K562 (cell line): ENCODE data around the gene COG7. TPM values are rescaled to one million over a fixed set of nuclear protein-coding genes. Genes with fewer than 3 reads are reported as not detected.

Experiments used
- ATAC-seq: fragments of 200-7000 bp; cut with Tn5 transposase; 3 replicates; pipeline ENCODE4 v1.9.1; 2020; ENCODE audit warnings: moderate library complexity
- BruUV-seq: library from RNA; stranded (reverse); fragments of 400-500 nt; replicated peaks from 2 replicates; lab custom pipeline; 2021; lab: Mats Ljungman, UMichigan
- CTCF ChIA-PET: fragments of 300-600 bp; formaldehyde crosslinking; extraction: SDS; loops from one replicate; lab custom pipeline; 2021; ENCODE audit warnings: low intra/inter-chr PET ratio; lab: Yijun Ruan, JAX
- POLR2A ChIA-PET: fragments of 300-600, 350-650 bp; sonication (Branson Sonifier 250); formaldehyde crosslinking; extraction: SDS; loops from one replicate; lab custom pipeline; 2021; ENCODE audit warnings: antibody characterized with exemption, inconsistent platforms; lab: Yijun Ruan, JAX
- DNase-seq, 4 experiments: peaks; one replicate each; pipeline versions ENCODE4 v3.0.0 to v3.0.0-alpha.2; 2011 to 2018; ENCODE audit warnings: low spot score in 3 of 4, mixed read lengths in 3 of 4; ENCODE audit errors: extremely low read depth in 1 of 4
- FAIRE-seq: peaks from 2 replicates; lab custom pipeline; 2011; peaks lifted over from hg19 to GRCh38; lab: Jason Lieb, UNC
- H2AFZ ChIP-seq: 2 replicates; pipeline ENCODE4 v1.6.0; 2011; ENCODE audit warnings: low read depth, low read length, control low read depth, inconsistent platforms
- H3K27ac ChIP-seq: fragments of 200-600 bp; 3 replicates; pipeline ENCODE4 v1.8.0; 2011; ENCODE audit warnings: low read depth, mild to moderate bottlenecking, control low read depth, inconsistent platforms, low read length, moderate library complexity, mixed read lengths; ENCODE audit errors: extremely low read depth
- H3K27me3 ChIP-seq, 2 experiments: fragments of 300-600 bp in 1 of 2; 2 replicates in 1 of 2; 3 replicates in 1 of 2; pipeline versions ENCODE4 v1.6.0 to v1.8.0; 2011; ENCODE audit warnings: inconsistent platforms in 2 of 2, low read length in 2 of 2, mild to moderate bottlenecking in 1 of 2, mixed read lengths in 1 of 2, moderate library complexity in 1 of 2; ENCODE audit not compliant: control insufficient read depth in 2 of 2, insufficient read depth in 2 of 2
- H3K36me3 ChIP-seq: fragments of 300-600 bp; 3 replicates; pipeline ENCODE4 v1.8.0; 2011; ENCODE audit warnings: mild to moderate bottlenecking, low read length, inconsistent platforms; ENCODE audit not compliant: control insufficient read depth, insufficient read depth
- H3K4me1 ChIP-seq, 2 experiments: fragments of 200-600 bp in 1 of 2; replicated peaks in 1 of 2; 2 replicates in 1 of 2; 3 replicates in 1 of 2; pipeline versions ENCODE4 v1.5.1 to v1.8.0; 2011; ENCODE audit warnings: inconsistent platforms in 2 of 2, low read length in 2 of 2, mild to moderate bottlenecking in 1 of 2, mixed read lengths in 1 of 2, moderate library complexity in 1 of 2; ENCODE audit not compliant: control insufficient read depth in 2 of 2, insufficient read depth in 2 of 2
- H3K4me2 ChIP-seq: 2 replicates; pipeline ENCODE4 v1.6.1; 2011; ENCODE audit warnings: low read length, control low read depth, inconsistent platforms, mixed read lengths; ENCODE audit not compliant: insufficient read depth
- H3K4me3 ChIP-seq: fragments of 200-600 bp; sonication (generic), shearing (Covaris generic); 2 replicates; pipeline ENCODE4 v1.5.1; 2016; ENCODE audit warnings: control low read depth, inconsistent platforms
- H3K79me2 ChIP-seq: fragments of 200-600 bp; 3 replicates; pipeline ENCODE4 v1.8.0; 2011; ENCODE audit warnings: low read length, inconsistent platforms; ENCODE audit not compliant: control insufficient read depth, insufficient read depth
- H3K9ac ChIP-seq, 2 experiments: 2 replicates each; pipeline versions ENCODE4 v1.6.0 to v1.6.1; 2011; ENCODE audit warnings: low read depth in 2 of 2, low read length in 2 of 2, control low read depth in 1 of 2, inconsistent platforms in 1 of 2, mild to moderate bottlenecking in 1 of 2, mixed read lengths in 1 of 2; ENCODE audit not compliant: insufficient read depth in 1 of 2
- H3K9me1 ChIP-seq: one replicate; pipeline ENCODE4 v1.6.0; 2011; ENCODE audit warnings: inconsistent platforms, mild to moderate bottlenecking, low read length, moderate library complexity; ENCODE audit not compliant: control insufficient read depth, insufficient read depth
- H3K9me3 ChIP-seq: replicated peaks from 2 replicates; pipeline ENCODE4 v1.5.1; 2011; ENCODE audit warnings: low read depth, low read length, inconsistent platforms; ENCODE audit not compliant: control insufficient read depth, insufficient read depth
- H4K20me1 ChIP-seq: replicated peaks from 2 replicates; pipeline ENCODE4 v1.6.1; 2011; ENCODE audit warnings: low read length, inconsistent platforms, mixed read lengths; ENCODE audit not compliant: control insufficient read depth, insufficient read depth
- MTF1 ChIP-seq: fragments of 250-450 bp; sonication (Bioruptor Pico); IDR thresholded peaks from 2 replicates; pipeline ENCODE4 v1.9.0; 2021; ENCODE audit warnings: moderate library complexity, mild to moderate bottlenecking, inconsistent platforms, borderline replicate concordance
- ZBTB40 ChIP-seq, 2 experiments: fragments of 450-650 bp in 1 of 2; sonication (generic) in 1 of 2; formaldehyde crosslinking in 1 of 2; IDR thresholded peaks; 2 replicates each; pipeline versions ENCODE4 v1.7.1 to v1.9.0; 2016 to 2022; ENCODE audit warnings: inconsistent platforms in 1 of 2, mild to moderate bottlenecking in 1 of 2, missing genetic modification reagents in 1 of 2
- ZNF561 ChIP-seq: fragments of 450-650 bp; formaldehyde crosslinking; conservative IDR thresholded peaks from 2 replicates; pipeline ENCODE4 v1.4.0; 2020; ENCODE audit warnings: mild to moderate bottlenecking, moderate library complexity
- WGBS: fragments of 100-300 bp; shearing (Covaris generic); methylation state at CpG from one replicate; pipeline ENCODE4 v1.1.6; 2016; ENCODE audit warnings: low coverage, mixed read lengths; ENCODE audit not compliant: insufficient coverage; ENCODE audit errors: missing lambda C conversion rate; 5-methylcytosine and 5-hydroxymethylcytosine counted together
- in situ Hi-C: fragments of 300-500 bp; cut with MboI; formaldehyde crosslinking; loops from 4 replicates; pipeline ENCODE4 v1.15.0; 2018; ENCODE audit warnings: inconsistent platforms, mixed read lengths
- intact Hi-C: fragments of 100-400 bp; cut with micrococcal nuclease; formaldehyde crosslinking; loops from 2 replicates; pipeline ENCODE4 v1.14.2; 2022
- polyA plus RNA-seq, 8 experiments: library from polyadenylated mRNA; depleted of rRNA in 4 of 8; stranded (reverse) in 5 of 8; unstranded in 3 of 8; fragments of >200 nt; fragmentation: Nextera tagmentation in 2 of 8; fragmentation: Illumina TruSeq in 1 of 8; extraction: Ambion mirVana in 2 of 8; extraction: Trizol in 1 of 8; gene quantifications; 2 replicates each; pipeline versions ENCODE4 v1.2.1 to v1.2.3, GENCODE V29; 2011 to 2014; ENCODE audit warnings: inconsistent platforms in 1 of 8, missing spikeins in 1 of 8
- total RNA-seq, 7 experiments: library from RNA; depleted of rRNA in 6 of 7; stranded (reverse); fragments of >200 nt in 6 of 7; fragmentation: Illumina TruSeq in 2 of 7; extraction: Trizol in 2 of 7; gene quantifications; 2 replicates each; pipeline versions ENCODE4 v1.2.1 to v1.2.3, GENCODE V29; 2011 to 2021; ENCODE audit warnings: low replicate concordance in 1 of 7
- TF ChIP-seq, protein P1 (sequence below): fragments of 450-650 bp; IDR thresholded peaks from 2 replicates; pipeline ENCODE4 v1.6.1; 2016

COG7 gene
- total and polyA plus RNA-seq, 9 of the 15 experiments (the other 6 are each of a cell fraction or from before 2014, with no cell fraction given) = 3.8 to 17.6 (median 13.4) TPM

- Histone ChIP-seq H3K9me1 (no peaks in the 10 kb centered on the region), H3K27ac (no peak overlapping the region), H3K79me2 (no peaks in the 10 kb centered on the region), H3K4me1 (peaks cover 0 to under 1% of the 10 kb centered on the region in 2 experiments; a peak in 2 of 5 replicates), H3K36me3 (peaks cover 88% of the 10 kb centered on the region; the same call in 2 of the 3 replicates), H3K9me3 (no peaks in the 10 kb centered on the region), H3K27me3 (no peaks in the 10 kb centered on the region), H3K4me3 (no peak overlapping the region), H3K9ac (no peak overlapping the region), H3K4me2 (no peak overlapping the region), H4K20me1 (0 out of 2 replicates have a peak, but pooled peaks cover 10% of the 10 kb centered on the region), H2AFZ (no peak overlapping the region)
- in situ Hi-C loops = no loop called here
- ChIA-PET POLR2A (no interaction called here), CTCF (no interaction called here)
- no peak for DNase-seq
- TF ChIP-seq ZNF561 (CRISPR knock-in tag) = no peak
- no peak for TF ChIP-seq MTF1 (CRISPR knock-in tag)
- TF ChIP-seq, protein P1, sequence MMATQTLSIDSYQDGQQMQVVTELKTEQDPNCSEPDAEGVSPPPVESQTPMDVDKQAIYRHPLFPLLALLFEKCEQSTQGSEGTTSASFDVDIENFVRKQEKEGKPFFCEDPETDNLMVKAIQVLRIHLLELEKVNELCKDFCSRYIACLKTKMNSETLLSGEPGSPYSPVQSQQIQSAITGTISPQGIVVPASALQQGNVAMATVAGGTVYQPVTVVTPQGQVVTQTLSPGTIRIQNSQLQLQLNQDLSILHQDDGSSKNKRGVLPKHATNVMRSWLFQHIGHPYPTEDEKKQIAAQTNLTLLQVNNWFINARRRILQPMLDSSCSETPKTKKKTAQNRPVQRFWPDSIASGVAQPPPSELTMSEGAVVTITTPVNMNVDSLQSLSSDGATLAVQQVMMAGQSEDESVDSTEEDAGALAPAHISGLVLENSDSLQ = no peak
- no peak for TF ChIP-seq ZBTB40 (IDR thresholded peaks at IDR 0.05)
- no peak for TF ChIP-seq ZBTB40 (CRISPR knock-in tag; IDR thresholded peaks at IDR 0.05)
- BruUV-seq = no TSS peak
- intact Hi-C loops = no loop called here
- FAIRE-seq = no peak
- WGBS = 74% methylated on average over 6 of the region's 6 CpGs
- ATAC-seq = no peak
These were observed 16.8 kb upstream of the COG7 start for GRCh38 chr16:23469814-23470213.
